ENCODE measurements around the gene GNG13. TPM values are rescaled to one million over a fixed set of nuclear protein-coding genes. Genes with fewer than 3 reads are reported as not detected.

Gene GNG13
- total RNA-seq, 1 donor from 2014 or later = not detected

DNA sequence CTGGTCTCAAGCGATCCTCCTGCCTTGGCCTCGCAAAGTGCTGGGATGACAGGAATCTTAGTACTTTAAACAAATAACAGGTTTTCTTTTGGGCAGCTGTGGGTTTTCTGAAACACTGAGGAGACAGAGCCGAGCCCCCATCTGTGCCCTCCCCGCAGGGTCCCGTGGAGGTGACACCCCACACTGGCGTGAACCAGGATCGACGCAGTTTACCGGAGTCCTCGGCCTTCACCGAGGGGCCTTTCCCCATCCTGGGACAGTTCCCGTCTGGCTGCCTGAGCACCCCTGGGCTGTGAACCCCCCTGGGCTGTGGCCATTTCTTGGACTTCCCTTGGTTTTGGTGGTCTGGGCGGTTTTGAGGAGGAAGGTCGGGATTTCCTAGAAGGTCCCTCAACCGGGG, 15.3 kb upstream of the GNG13 start:
- DNase-seq (ENCODE audit: low read depth) = no peak

DNA sequence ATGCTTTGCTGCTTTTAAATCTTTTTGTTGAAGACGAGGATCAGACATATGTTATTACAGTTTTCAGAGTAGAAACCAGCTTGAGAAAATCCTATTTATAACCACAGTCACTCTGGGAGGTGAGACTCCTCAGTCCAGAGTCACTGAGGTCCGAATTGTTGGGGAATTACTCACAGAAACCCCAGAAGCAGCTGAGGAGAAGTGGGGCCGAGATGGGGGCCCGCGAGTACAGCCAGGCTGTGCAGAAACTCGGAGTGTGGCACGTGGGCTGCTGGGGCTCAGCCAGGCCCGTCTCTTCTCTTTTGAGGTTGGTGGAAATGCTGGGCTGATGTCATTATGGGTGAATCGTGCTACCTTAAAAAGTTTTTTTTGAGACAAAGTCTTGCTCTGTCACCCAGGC, 14.4 kb upstream of the GNG13 start:
- DNase-seq (ENCODE audit: low read depth) = peak; percentile 95

DNA sequence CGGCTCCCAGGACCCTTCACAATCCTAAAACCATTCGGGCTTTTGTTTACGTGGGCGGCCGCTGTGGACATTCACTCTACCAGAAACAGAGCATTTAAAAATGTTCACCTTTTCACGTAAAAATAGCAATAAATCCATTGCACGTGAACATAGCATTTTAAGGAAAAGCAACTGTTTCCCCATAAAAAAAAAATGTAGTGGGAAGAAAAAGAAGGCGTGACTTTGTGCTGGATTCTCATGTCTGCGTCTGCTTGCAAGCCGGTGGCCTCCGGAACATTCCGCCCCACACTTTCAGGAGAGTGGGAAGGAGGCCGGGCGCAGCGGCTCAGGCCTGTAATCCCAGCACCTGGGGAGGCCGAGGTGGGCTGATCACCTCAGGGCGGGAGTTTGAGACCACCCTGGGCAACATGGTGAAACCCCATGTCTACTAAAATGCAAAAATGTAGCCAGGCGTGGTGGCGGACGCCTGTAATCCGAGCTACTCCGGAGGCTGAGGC, 13.4 kb upstream of the GNG13 start:
- DNase-seq (ENCODE audit: low read depth) = no peak

DNA sequence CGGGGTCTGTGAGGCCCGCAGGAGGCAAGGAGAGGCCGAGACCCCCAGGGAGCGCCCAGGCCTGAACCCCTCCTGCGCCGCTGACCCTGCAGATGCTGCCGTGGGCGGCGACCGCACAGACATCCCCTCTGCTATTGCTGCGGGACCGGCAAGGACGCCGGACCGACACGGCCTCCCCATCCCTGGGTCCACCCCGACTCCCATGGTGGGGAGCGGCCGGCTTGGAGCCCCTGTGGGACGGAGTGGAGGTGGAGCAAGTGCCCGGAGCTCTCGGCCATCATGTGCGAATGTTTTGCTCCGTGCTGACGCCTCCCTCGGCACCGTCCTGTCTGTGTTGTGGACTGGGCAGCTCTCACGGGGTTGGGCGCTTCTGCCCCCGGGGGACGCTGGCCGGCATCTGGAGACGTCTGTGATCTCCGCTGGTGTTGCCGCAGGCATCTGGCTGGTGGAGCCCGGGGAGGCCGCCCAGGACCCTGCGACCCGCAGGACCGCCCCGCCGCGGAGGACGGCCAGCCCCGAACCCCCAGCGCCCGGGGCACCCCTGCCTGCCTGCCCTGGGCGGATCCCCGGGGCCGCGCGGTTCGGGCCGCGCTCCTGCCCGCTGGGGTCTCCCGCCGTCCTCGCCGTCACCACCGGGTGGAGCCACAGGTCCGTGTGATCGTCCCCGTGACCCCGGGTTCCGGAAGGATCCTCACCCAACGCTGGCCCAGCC, 12.8 kb upstream of the GNG13 start:
- DNase-seq (ENCODE audit: low read depth) = peak; percentile 52

DNA sequence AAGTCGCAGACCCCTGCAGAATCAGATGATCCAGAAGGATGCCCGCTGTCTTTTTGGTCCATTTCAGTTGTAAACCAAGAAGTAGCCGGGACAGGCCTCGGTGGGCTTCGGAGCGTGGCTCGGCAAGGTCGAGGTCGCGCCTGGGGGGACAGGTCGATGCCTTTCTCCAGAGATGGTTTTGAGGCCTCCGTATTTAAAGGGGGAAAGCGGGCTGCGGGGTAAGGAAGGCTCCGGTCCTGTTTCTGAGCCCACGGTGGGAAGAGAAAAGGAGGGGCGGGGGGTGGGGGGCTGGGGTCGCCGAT, 7.5 kb upstream of the GNG13 start:
- no peak for DNase-seq (ENCODE audit: low read depth)

DNA sequence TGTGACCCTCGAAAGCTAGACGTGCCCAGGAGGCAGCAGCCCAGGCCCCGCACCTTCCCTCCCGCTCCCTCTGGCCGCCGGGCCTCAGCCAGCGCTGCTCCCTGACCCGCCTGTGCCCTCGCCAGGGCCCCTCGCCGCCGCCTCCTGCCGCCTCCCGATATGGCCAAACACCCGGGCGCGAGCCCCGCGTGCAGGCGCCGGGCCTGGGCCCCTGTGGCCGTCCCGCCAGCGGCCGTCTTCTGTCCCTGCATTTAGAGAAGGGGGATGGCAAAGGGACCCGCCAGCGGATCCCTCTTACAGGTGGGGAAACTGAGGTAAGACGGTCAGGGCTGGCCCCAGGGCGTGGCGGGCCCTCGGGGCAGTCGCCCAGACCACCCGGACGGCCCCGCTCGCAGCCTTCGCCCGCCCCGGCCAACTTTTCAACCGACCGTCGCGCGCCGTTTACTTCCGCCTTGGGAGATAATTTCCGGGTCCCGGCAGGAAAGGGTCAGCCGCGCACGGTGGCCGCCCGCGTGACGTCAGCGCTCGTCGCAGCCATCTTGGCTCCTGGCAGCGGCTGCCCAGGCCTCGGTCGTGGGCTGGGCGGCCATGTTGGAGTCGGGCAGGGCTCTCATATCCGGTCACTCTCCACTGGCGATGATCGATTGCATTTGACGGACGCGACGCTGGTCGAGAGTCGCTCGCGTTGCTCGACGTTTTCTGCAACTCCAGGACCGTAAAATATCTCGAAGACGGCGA, 7.0 kb upstream of the GNG13 start:
- DNase-seq (ENCODE audit: low read depth) = peak; percentile 92

DNA sequence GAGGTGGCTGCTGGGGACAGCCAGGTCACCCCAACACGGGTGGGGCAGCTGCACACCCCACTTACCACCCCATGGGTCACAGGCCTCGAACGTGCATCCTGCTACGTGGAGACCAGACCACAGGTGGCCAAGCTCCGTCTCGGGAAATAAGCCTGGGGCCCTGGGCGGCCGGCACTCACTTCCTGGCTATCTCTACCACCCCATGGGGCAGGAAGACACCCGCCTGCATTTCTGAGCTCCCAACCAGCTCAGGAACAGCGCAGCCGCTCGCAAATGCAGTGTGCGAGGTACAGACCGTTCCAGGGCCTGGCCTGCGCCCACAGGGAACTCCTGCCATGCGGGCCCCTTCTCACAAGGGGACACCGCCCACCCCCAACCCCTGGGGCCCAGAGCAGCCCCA, 4.9 kb upstream of the GNG13 start:
- DNase-seq (ENCODE audit: low read depth) = no peak

DNA sequence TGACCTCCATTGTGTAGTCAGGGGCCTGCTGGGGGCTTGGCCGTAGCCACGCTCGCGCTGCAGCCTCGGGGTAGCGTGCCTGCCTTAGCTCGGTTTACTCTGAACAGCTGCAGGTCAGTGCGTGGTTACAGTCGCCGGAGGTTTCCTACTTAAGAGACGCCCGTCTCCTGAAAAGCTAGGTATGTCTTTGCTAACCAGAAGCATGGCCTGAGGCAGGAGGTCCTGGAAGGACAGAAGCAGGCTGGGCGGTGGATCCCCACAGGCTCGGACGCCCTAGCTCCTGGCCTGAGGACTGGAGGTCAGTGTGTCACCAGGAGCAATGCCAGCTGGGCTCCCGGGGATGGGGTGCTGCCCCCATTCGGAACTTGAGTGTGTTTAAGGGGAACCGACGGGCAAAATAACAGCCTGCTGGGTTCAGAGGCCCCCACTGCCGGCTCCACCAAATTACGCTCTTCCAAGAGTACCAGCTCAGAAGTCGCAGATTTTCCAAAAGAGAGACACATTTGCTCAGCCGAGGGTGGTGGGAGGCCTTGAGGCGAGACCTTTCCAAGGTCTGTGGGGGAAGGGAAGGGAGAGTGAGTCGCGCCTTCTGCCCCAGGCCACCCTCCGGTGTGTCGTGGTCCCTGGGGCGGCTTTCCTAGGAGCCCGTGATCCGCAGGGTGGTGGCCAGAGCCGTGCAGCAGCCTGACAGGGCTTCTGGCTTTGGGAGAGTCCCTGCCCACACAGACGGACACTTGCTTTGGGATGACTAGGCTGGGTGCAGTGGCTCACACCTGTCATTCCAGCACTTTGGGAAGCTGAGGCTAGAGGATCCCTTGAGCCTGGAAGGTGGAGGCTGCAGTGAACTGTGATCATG, 3.9 kb upstream of the GNG13 start:
- DNase-seq (ENCODE audit: low read depth) = peak; percentile 59

DNA sequence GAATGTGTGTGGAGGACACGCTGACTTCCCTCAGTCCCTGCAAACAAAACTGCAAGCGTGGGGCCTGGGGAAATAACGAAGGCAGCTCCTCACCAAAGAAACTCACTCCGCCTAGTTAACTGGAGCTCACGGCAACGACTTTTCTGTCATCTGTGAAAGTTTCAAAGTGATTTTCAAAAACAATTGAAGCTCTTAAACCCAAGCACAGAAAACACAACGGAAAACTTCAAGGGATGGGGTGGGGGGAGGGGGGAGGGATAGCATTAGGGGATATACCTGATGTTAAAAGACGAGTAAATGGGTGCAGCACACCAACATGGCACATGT, 3.2 kb upstream of the GNG13 start:
- no peak for DNase-seq (ENCODE audit: low read depth)

DNA sequence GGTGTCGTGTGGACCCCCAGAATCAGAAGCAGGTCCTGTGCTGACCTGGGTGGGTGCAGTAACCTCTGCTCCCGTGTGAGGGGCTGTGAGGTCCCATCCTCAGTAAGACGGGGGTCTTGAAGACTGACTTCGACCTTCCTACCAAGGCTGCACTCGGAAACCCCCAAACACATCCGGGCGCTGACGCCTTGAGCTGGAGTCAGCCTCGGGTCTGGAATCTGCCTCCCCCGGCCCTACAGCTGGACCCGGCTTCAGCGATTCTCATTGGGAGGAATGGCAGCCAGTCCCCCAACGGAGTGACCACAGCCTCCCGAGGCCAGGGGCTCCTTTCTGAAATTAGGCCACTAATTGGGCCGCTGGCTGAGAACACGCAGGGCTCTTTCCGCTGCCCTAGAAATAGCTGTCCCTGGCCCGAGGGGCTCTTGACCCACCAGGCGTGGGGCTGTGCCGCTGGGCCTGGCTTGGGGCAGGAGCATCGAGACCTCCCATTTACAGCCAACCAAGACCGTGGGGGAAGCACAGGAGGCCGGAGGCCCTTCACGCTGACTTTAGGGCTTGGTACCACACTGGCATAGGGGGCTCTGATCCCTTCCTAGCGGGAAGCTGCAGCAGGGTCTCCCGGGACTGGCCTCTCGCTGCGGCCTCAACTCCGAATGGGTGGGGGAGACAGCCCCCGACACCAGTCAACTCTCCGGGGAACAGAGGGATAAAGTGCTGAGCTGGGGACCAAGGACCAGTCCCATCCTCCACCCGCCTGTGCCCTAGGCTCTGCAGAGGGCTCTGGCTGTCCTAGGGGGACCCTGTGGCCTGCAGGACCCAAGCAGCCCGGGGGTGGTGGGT, 2.6 kb upstream of the GNG13 start:
- no peak for DNase-seq (ENCODE audit: low read depth)

DNA sequence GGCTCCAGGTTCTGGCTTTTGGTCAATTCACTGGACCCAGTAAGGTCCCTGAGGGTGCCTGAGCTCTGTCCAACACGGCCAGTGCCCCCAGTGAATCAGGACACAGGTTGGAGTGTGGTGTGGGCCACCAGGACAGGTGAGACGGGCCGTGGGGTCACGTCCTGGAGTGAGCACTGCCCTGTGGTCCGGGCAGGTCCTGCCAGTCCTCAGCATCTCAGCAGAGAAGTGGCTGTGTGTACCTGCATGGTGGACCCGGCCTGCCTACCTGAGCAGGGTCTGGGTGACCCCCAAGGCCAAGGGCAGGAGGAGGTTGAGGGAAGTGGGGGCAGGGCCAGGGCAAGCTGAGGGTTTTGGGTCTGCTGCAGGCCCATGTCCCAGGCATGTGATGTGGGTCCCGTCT, 1.9 kb upstream of the GNG13 start:
- DNase-seq (ENCODE audit: low read depth) = no peak

DNA sequence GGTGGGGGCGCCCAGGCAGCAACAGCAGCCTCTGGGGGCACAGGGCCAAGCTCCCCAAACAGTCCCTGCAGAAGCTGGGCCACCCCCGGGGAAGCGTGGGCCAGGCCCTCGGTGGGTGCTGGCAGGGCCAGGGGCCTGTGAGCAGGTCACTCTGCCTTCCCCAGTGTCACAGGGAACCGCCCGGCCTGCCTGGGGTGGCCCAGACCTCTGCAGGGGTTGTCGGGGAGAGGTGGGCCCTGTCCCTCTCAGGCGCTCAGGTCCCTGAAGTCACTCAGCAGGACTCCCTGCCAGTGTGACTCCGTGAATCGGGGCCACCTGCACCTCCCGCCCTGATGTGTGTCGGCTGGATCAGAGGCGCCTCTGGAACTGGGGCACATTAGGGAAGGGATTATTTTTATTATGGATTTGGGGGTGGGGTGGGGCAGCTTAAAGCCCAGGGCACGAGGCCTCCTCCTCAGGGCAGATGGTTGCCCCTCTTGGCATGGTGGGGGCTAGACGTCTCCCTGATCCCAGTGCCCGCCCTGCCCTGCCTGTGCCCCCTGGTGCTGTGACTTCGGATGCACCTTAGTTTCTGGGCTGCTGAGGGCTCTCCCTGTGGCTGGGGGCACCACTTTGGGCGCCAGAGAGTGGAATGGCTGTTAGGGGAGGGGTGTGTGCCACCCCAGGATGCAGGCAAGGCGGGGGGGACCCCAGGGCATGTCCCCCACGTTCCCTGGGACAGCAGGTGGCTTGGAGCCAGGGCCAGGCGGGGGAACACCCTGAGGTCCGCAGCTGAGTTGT, 1.2 kb upstream of the GNG13 start:
- no peak for DNase-seq (ENCODE audit: low read depth)

DNA sequence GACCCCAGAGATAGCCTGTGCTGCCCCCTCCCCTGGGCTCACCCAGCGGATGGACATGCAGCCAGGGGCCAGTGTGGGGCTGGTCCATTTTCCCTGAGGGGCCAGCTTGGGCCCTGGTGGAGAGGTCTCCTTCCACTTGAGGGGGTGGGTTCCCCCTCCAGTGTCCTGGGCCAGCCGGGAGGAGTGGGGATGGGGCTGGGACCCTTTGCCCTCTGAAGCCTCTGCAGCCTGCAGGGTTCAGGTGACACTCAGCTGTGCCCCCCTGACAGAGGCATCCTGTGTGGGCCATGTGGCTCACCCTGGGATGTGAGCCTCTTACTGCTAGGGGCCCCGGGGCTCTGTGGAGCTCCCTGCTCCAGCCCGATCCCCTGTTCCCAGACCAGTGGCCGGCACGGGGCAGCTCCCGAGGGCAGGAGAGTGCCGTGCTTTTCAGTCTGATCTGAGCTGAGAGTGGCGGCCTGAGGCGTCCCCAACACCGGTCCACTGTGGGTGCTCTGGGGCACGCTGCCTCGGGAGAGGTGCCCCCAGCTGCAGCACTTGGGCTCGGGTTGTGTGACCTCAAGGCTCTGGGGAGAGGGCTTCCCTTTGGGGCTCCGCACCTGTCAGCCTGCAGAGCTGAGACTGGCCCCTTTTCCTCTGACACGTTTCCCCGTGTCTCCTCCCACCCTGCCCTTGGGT, 439 bp upstream of the GNG13 start:
- no peak for DNase-seq (ENCODE audit: low read depth)

DNA sequence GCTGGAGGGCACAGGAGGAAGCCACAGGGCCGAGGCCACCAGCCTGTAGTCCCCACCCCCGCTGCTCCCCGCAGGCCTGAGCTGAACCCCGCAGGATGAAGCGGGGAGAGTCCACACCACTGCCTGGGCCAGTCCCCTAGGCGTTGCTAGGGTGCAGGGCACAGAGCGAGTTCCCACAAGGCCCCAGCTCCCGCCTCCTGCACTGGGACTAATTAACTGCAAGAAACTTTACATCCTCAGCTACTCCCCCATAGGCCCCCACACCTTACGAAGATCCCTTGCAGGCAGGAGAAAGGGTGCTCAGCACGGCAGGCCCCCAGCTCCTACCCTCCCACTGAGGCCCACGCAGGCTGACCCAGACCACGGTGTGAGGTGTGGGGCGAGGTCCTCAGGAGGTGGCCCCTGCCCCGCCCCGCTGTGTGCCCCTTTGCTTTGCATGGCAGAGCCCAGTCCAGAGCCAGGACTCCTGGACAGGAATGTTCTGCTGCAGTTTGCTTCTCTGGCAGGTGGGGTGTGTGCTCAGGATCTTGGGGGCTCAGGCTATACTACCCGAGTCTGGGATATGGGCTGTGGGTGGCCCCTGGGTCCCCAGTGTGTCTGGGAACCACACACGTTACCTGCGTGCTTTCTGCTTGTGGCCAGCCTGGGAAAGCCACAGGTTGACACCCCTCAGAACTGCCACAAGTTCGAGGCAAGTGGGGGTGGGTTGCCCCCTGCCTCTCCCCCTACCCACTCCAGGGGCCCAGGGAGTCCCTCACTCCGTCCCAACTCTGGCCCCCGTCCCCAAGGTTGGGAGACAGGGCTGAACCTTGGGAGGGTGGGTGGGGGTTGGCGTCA, 1.2 kb downstream of the GNG13 start:
- DNase-seq (ENCODE audit: low read depth) = no peak

DNA sequence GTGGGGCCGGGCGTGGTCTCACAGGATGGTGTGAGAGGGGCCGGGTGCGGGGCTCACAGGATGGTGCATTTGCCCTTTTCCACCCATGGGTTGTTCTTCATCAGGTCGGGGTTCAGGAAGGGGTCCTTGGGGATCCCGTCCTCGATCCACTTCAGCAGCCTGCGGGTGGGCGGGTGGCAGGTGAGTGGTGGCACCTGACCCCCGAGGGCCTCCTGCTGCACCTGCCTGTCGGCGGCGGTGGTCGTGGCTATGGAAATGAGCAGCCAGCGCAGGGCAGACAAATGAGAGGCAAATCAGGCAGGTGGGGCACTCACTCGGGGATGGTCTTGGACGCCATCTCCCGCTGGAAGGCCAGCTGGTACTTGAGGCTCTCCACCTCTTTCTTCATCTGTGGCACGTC, 1.9 kb downstream of the GNG13 start:
- no peak for DNase-seq (ENCODE audit: low read depth)

DNA sequence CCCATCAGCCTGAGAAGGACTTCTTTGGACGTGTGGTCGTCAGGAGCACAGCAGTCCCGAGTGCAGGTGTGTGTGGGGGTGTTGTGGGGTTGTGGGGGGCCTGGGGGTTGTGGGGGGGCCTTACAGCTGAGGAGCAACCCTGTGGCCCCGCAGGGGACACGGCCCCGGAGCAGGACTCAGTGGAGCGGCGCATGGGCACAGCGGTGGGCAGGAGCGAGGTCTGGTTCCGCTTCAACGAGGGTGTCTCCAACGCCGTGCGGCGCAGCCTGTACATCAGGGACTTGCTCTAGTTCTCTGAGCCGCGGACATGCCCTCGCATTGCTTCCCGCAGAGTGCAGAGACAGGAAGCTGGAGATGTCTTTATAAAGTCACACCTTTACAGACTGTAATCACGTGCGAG, 2.8 kb downstream of the GNG13 start:
- no peak for DNase-seq (ENCODE audit: low read depth)

DNA sequence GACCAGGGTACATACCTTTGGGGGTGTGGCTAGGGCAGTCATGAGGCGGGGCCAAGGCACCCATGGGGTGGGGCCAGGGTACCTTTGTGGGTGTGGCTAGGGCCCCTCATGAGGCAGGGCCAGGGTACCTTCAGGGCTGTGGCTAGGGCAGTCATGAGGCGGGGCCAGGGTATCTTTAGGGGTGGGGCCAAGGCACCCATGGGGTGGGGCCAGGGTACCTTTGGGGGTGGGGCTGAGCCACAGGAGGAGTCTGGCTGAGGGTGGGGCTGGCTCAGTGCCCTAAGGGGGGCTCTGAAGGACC, 3.5 kb downstream of the GNG13 start:
- DNase-seq (ENCODE audit: low read depth) = no peak

DNA sequence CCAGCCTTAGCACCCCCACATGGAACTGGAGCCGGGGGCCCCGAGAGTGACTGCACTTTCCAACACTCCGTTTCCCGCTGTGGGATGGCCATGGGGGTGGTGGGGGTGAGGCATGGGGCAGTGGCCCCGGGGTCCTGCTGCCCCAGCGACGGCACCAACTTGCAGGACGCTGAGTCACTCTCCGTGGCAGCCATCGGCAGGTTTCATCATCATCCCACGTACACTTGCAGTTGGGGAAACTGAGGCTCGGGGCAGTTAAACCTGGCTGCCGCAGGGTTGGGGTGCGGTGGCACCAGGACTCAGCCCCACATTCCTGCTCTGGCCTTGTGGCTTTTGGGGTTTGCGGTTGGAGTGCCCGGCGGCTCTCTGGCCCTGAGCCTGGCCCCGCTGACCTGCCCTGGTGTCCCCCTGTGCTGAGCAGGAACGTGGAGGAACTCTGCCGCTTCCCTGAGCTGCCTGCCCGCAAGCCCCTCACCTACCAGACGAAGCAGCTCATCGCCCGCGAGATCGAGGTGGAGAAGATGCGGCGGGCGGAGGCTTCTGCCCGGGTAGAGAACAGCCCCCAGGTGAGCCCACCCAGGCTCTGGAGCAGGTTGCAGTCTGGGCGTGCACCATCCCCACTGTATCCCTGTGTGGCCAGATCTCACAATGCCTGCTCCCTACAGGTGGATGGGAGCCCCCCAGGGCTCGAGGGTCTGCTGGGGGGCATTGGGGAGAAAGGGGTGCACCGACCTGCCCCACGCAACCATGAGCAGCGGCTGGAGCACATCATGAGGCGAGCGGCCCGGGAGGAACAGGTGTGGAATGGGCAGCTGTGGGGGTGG, 4.0 kb downstream of the GNG13 start:
- DNase-seq (ENCODE audit: low read depth) = no peak
